DND-41 (cell line): ENCODE data around the gene SMARCA4.
"Not testable (repeated sequence)": the region's sequence is repeated elsewhere in the genome, so short reads cannot be mapped to it uniquely, and the experiment has no call there.

ENCODE experiments used
- ATAC-seq: fragments of 200-7000 bp; cut with Tn5 transposase; 3 replicates; pipeline ENCODE4 v1.9.1; 2021; ENCODE audit warnings: low read depth; ENCODE audit not compliant: insufficient read depth
- DNase-seq: peaks from one replicate; pipeline ENCODE4 v3.0.0-alpha.2; 2020
- H2AFZ ChIP-seq: 2 replicates; pipeline ENCODE4 v1.6.0; 2012; ENCODE audit warnings: low read depth, low read length
- H3K27ac ChIP-seq: 2 replicates; pipeline ENCODE4 v1.5.1; 2012; ENCODE audit warnings: low read length, inconsistent platforms
- H3K27me3 ChIP-seq: fragments of 200-600 bp; sonication (generic); 2 replicates; pipeline ENCODE4 v1.6.0; 2012; ENCODE audit warnings: low read length, mild to moderate bottlenecking, inconsistent platforms; ENCODE audit not compliant: insufficient read depth, poor library complexity
- H3K36me3 ChIP-seq: 2 replicates; pipeline ENCODE4 v1.5.1; 2012; ENCODE audit warnings: low read length, inconsistent platforms; ENCODE audit not compliant: insufficient read depth
- H3K4me1 ChIP-seq: 2 replicates; pipeline ENCODE4 v1.5.1; 2012; ENCODE audit warnings: mild to moderate bottlenecking, low read length; ENCODE audit not compliant: insufficient read depth
- H3K4me2 ChIP-seq: 2 replicates; pipeline ENCODE4 v1.6.0; 2012; ENCODE audit warnings: mild to moderate bottlenecking, moderate library complexity, low read length, inconsistent platforms; ENCODE audit not compliant: insufficient read depth
- H3K4me3 ChIP-seq, 2 experiments: fragments of 200-600 bp in 1 of 2; shearing (Covaris generic) in 1 of 2; 2 replicates each; pipeline ENCODE4 v1.5.1; 2012 to 2016; ENCODE audit warnings: inconsistent platforms in 2 of 2, low read length in 2 of 2, mild to moderate bottlenecking in 2 of 2, low read depth in 1 of 2, moderate library complexity in 1 of 2
- H3K79me2 ChIP-seq: 2 replicates; pipeline ENCODE4 v1.6.0; 2012; ENCODE audit warnings: low read length, inconsistent platforms; ENCODE audit not compliant: insufficient read depth
- H3K9ac ChIP-seq: 2 replicates; pipeline ENCODE4 v1.6.0; 2012; ENCODE audit warnings: low read depth, mild to moderate bottlenecking, inconsistent platforms, low read length, moderate library complexity
- H3K9me3 ChIP-seq: 2 replicates; pipeline ENCODE4 v1.5.1; 2012; ENCODE audit warnings: low read length, moderate library complexity, mild to moderate bottlenecking, inconsistent platforms; ENCODE audit not compliant: insufficient read depth, severe bottlenecking
- H4K20me1 ChIP-seq: 2 replicates; pipeline ENCODE4 v1.6.0; 2012; ENCODE audit warnings: low read length; ENCODE audit not compliant: insufficient read depth
- CTCF ChIP-seq: IDR thresholded peaks from 2 replicates; pipeline ENCODE4 v1.5.1; 2012; ENCODE audit warnings: borderline replicate concordance, low read length, moderate library complexity, mild to moderate bottlenecking; ENCODE audit not compliant: poor library complexity, severe bottlenecking; ENCODE audit errors: extremely low read depth
- EZH2 ChIP-seq: IDR thresholded peaks from 3 replicates; pipeline ENCODE4 v1.6.1; 2012; ENCODE audit warnings: borderline replicate concordance, low read depth, mild to moderate bottlenecking, moderate library complexity, low read length, inconsistent platforms; ENCODE audit not compliant: severe bottlenecking

Gene SMARCA4

GRCh38 chr19:11100049-11100448 lies 139.2 kb downstream of the SMARCA4 start:
- Histone ChIP-seq H3K27me3 (no peaks in the 10 kb centered on the region), H2AFZ (no peak overlapping the region), H4K20me1 (peaks cover 69% of the 10 kb centered on the region), H3K79me2 (peaks cover 84% of the 10 kb centered on the region), H3K9ac (no peak overlapping the region), H3K36me3 (peaks cover 90% of the 10 kb centered on the region), H3K4me3 (no peak overlapping the region), H3K4me1 (peaks cover 10% of the 10 kb centered on the region; the same call in 1 of the 2 replicates), H3K4me2 (no peak overlapping the region), H3K27ac (no peak overlapping the region), H3K9me3 (no peaks in the 10 kb centered on the region)
- ATAC-seq (no peak), DNase-seq (no peak)
- TF ChIP-seq EZH2: no peak
- TF ChIP-seq CTCF: no peak

GRCh38 chr19:11101057-11101456 lies 140.2 kb downstream of the SMARCA4 start:
- peaks cover 82% of the 10 kb centered on the region for H3K79me2 ChIP-seq
- no peak for TF ChIP-seq EZH2
- TF ChIP-seq CTCF: no peak
- no peak overlapping the region for H3K4me2 ChIP-seq
- H3K9me3 ChIP-seq: no peaks in the 10 kb centered on the region
- no peak overlapping the region for H2AFZ ChIP-seq
- no peak for DNase-seq
- no peaks in the 10 kb centered on the region for H3K27me3 ChIP-seq
- H3K9ac ChIP-seq: no peak overlapping the region
- no peak overlapping the region for H3K4me3 ChIP-seq
- no peak for ATAC-seq
- H3K27ac ChIP-seq: no peak overlapping the region
- 0 out of 2 replicates have a peak, but pooled peaks cover 5% of the 10 kb centered on the region for H3K4me1 ChIP-seq
- peaks cover 90% of the 10 kb centered on the region for H3K36me3 ChIP-seq
- peaks cover 68% of the 10 kb centered on the region for H4K20me1 ChIP-seq

GRCh38 chr19:11102944-11103343 lies 142.1 kb downstream of the SMARCA4 start:
- Histone ChIP-seq H3K9ac (no peak overlapping the region), H3K36me3 (peaks cover 89% of the 10 kb centered on the region)

GRCh38 chr19:11103667-11104066 lies 142.8 kb downstream of the SMARCA4 start:
- not testable (repeated sequence) for H3K27ac ChIP-seq, H3K4me2 ChIP-seq, H2AFZ ChIP-seq, DNase-seq, H3K27me3 ChIP-seq, ATAC-seq, H3K4me3 ChIP-seq, H3K4me1 ChIP-seq, H3K9me3 ChIP-seq, H3K9ac ChIP-seq
- Histone ChIP-seq H3K36me3 (peaks cover 93% of the 10 kb centered on the region), H4K20me1 (peaks cover 54% of the 10 kb centered on the region), H3K79me2 (peaks cover 65% of the 10 kb centered on the region)

More at GRCh38 chr19:11102944-11103343, 142.1 kb downstream of the SMARCA4 start:
- Histone ChIP-seq H3K4me3 (no peak overlapping the region), H3K4me2 (no peak overlapping the region), H3K4me1 (no peaks in the 10 kb centered on the region), H3K27ac (no peak overlapping the region), H3K9me3 (no peaks in the 10 kb centered on the region), H3K79me2 (peaks cover 70% of the 10 kb centered on the region), H4K20me1 (peaks cover 58% of the 10 kb centered on the region), H2AFZ (no peak overlapping the region), H3K27me3 (no peaks in the 10 kb centered on the region)
- DNase-seq: no peak
- TF ChIP-seq CTCF (no peak), EZH2 (no peak)
- no peak for ATAC-seq
